Measurements from ENCODE around the gene ZNF629.
A peak's percentile ranks its signal among the peaks of the same experiment; 100 is the strongest.

ZNF629 gene

DNA sequence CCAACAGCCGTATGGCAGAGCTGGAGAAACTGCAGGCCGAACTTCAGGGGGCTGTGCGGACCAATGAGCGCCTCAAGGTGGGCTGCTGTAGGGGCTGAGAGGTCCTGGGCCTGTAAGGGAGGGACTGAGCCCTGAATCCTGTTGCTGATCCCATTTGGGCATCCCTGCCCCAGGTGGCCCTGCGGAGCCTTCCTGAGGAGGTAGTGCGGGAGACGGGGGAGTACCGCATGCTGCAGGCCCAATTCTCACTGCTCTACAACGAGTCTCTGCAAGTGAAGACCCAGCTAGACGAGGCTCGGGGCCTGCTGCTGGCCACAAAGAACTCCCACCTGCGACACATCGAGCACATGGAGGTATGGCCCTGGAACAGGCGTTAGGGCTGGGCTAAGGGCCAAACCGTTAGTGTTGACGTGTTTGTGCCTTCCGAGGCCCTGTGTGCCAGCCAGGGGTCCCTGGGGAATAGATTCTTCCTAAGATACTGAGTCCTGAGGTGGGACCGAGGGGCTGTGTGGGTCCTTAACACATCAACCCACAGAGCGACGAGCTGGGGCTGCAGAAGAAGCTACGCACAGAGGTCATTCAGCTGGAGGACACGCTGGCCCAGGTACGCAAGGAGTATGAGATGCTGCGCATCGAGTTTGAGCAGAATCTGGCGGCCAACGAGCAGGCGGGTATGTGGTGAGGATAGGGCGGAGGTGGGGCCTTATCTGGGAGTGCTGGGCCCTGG is 20.6 kb downstream of the ZNF629 start:
- DNase-seq, result no peak

DNA sequence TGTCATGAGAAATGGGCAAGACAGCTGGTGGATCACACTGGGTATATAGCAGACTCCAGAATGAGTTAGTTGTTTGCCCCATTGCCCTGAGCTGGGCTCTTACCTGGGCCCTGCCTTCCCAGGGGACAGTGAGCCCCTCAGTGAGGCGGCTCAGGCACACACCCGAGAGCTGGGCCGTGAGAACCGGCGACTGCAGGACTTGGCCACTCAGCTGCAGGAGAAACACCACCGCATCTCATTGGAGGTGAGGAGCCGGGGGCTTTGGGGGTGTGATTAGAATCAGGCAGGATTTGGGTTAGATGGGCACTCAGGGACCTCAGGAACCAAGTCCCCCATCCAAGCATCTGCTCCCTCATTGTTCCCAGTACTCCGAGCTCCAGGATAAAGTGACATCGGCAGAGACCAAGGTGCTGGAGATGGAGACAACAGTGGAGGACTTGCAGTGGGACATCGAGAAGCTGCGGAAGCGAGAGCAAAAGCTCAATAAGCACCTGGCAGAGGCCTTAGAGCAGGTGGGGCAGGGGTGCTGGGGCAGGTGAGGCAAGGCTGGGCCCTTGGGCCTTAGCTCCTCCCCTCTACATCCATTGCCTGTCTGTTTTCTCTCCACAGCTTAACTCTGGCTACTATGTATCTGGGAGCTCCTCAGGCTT is 22.1 kb downstream of the ZNF629 start:
- no peak for DNase-seq

DNA sequence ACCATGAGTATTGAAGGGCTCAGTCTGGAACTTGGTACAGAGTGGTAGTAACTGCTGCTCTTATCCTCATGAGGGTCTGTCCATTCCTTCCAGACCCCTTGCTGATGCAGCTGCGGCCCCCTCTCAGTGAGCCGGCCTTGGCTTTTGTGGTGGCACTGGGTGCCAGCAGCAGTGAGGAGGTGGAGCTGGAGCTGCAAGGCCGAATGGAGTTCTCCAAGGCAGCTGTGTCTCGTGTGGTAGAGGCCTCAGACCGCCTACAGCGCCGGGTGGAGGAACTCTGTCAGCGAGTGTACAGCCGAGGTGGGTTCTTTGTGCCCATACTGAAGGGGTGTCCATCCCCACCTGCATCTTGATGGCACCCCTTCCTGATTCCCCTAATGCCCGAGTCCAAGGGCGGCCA is 22.9 kb downstream of the ZNF629 start:
- no peak for DNase-seq

DNA sequence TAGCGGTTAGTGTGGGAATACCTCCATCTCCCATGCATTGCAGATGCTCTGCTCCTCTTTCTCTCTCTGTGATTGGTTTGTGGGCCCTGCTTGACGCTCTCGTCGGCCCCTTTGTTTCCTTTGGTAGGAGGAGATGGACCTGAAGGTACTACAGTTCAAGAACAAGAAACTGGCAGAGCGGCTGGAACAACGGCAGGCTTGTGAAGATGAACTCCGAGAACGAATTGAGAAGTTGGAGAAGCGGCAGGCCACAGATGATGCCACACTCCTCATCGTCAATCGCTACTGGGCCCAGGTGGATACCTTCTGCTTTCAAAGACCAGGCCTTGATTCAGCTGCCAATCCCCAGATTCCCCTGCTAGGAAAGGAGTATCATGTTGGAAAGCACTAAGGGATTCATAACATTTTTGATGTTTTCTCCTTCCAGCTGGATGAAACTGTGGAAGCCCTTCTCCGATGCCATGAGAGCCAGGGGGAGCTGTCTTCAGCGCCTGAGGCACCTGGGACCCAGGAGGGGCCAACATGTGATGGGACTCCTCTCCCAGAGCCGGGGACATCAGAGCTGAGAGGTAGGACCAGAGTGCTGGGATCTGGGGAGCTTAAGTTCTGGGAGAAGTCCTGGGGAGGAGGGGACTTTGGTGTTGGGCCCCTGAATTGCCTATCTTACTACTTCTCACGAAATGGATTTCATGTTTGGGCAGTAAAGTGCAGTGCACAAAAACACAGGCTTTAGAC is 23.8 kb downstream of the ZNF629 start:
- no peak for DNase-seq

DNA sequence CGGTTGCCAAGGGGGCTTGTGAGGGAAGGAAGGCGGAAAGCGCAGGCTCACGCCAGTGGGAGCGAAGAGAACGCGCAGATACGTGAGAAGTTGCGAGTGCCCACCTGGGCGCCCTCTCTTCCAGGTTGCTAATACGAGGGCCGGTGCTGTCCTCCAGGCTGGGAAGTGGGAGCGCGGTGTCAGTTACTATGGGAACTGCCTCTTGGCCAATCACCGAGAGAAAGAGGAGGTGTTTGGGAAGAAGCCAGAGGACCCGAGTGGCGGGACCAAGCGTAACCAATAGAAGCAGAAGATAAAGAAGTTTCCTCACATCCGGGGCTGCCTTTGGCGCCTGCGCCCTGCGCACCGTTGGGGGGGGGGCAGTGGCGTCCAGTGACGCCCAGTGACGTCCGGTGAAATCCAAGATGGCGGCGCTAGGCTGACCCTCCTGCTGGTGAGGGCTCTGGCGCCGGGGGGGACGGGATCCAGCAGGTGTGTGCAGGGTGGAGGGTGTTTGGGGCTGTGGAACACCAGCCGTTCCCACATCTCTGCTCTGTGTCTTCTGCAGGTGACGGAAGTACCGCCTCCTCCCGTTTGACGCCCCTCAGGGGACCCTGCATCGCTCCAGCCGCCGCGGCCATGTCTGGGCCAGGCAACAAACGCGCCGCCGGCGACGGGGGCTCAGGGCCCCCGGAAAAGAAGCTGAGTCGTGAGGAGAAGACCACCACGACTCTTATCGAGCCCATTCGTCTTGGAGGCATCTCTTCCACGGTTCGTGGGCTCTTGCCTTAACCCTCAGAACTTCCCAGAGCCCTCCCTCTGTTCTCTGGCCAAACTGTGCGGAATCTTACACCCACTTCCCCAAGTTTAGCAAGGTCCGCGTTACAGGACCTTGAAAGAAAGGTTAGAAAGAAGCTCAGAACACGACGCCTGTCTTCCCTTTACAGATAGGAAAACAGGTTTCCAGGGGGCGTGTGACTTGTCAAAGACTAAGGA is 24.8 kb downstream of the ZNF629 start, which contains the start of the genes CFAP119 and RNF40:
Gene CFAP119 (minus strand): TSS at position 135 of the 975 bp plus-strand sequence. CDS start 314 bp downstream, outside the sequence.
Gene RNF40 (plus strand): TSS at position 395 of the 975 bp plus-strand sequence. CDS start 224 bp downstream, at position 619.
- peak; percentile 94 for DNase-seq

DNA sequence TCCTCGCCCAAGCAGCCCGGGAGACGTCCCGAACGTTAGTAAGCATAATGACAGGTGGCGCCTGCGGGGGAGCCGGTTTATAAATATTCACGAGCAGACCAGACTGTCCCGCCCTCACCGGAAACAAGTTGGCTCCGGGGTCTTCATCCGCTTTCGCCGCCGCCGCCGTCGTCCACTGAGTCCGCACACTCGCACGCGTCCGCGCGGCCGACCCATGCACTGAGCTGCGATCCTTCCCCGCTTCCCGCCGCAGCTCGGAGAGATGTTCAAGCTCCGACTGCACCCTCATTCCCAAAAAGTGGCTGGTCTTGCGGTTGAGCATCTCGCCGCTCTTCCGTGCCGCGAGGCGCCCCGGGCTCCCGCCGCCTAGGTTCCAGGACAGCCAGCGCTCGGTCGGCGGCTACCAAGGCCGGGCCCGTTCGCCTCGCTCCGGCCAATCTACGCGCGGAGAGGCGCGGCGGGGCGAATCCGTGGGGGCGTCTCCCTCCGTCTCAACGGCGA is 25.5 kb downstream of the ZNF629 start:
- no peak for DNase-seq

DNA sequence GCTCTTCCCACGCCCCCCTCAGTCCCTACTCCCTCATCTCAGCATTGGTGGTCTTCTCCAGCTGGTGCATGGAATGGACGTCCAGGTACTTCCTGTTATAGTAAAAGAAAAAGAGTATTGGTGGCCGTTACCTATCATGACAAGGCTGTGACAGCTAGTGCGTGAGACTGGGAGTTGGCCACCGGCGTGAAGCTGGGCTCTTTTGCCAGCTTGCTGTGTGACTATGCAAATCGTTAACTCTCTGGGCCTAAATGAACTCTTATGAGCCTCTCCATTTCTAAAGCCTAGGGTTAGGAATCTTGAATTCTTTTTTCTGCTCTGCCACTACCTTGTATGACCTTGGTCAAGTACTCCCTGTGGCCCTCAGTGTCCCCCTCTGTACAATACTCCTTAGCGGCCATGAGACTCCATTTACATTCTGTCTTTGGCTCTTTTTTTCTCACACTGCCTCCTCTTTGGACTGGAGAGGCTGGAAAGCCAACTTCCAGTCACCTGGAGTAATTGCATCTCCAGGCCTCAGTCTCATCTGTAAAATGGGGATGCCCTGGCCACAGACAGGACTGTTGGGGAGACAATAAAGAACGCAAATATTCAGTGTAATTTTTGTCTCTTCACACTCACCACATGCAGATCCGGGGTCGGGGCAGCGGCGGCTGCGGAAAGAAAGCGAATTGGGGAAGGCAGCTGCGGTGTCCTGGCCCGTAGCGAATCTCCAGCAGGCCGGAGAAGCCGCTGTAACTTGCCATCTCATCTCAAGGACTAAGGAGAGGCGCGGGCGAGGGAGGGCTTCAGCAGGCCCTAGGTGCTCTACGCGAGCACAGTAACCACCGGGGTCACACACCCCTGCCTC is 26.2 kb downstream of the ZNF629 start:
- DNase-seq, result no peak

DNA sequence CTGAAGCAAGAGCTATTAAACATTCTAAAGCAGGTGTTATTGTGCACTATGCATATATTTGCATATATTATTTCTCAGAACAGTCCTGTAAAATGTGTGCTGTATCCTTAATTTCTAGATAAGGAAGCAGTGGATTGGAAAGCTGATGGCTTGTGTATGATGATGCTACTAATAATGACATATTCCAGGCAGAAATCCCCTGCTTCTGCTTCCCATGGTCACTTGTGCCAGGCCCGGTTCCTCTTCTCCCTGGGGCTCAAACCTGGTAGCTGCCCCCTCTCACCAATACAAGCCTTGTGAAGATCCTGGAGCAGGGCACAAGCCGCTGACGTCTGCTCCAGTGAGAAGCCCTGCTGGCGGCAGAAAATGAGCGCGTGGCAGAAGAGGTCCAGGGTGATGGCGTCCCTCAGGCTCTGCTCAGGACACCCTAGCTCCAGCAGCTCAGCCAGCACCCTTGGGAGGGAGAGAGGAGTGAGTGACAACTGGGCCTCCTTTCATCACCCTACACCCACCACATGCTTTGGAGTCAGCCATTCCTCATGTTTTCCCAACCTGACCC is 26.9 kb downstream of the ZNF629 start:
- DNase-seq, result no peak

DNA sequence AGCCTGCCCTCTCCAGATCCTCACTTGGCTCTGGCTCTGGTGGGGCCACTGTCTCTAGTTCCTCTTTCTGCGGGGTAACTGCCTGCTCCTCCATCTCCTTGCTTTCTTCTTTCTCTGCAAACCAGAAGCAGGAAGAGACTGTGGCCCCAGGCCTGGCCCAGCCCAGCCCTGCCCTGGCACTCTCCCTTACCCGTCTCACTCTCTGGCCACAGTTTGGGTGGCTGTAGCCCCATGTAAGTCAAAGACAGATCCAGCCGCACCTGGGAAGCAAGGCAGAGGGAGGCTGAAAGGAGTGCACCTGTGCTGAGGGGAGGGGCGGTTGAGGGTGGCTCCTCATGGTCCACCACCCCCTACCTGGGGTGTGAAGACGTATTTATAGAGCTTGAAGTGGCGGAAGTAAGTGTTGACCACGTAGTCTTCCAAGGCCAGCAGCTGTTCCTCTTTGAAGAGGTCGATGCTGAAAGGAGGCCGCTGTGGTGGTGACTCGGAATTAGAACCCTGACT is 28.0 kb downstream of the ZNF629 start:
- no peak for DNase-seq

DNA sequence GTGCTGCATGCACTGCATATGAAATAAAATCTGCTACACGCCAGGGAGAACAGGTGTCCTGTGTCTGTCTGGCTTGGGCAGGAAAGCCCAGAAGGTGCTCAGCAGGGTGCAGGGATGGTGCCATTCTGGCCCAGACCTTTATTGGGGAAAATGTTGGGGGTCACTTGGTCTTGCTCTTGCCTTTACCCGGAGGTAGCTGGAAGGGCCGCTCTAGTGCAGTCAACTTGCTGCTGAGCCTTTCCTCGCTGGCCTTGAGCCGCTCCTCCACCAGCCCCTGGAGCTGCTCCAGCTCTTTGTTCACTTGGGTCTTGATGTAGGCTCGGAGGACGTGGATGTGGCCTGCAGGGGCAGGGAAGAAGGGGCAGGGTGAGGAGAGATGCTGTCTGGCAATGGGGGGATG is 29.7 kb downstream of the ZNF629 start:
- no peak for DNase-seq

DNA sequence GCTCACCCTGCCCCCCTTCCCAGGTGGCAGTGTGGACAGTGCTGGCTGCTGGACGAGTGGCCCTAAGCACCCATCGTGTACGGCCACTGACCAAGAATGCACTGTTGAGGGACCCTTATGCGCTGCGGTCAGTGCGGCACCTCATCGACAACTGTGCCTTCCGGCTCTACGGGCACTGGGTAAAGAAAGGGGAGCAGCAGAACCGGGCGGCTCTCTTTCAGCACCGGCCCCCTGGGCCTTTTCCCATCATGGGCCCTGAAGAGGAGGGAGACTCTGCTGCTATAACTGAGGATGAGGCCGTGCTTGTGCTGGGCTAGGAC is 30.3 kb downstream of the ZNF629 start:
- no peak for DNase-seq

DNA sequence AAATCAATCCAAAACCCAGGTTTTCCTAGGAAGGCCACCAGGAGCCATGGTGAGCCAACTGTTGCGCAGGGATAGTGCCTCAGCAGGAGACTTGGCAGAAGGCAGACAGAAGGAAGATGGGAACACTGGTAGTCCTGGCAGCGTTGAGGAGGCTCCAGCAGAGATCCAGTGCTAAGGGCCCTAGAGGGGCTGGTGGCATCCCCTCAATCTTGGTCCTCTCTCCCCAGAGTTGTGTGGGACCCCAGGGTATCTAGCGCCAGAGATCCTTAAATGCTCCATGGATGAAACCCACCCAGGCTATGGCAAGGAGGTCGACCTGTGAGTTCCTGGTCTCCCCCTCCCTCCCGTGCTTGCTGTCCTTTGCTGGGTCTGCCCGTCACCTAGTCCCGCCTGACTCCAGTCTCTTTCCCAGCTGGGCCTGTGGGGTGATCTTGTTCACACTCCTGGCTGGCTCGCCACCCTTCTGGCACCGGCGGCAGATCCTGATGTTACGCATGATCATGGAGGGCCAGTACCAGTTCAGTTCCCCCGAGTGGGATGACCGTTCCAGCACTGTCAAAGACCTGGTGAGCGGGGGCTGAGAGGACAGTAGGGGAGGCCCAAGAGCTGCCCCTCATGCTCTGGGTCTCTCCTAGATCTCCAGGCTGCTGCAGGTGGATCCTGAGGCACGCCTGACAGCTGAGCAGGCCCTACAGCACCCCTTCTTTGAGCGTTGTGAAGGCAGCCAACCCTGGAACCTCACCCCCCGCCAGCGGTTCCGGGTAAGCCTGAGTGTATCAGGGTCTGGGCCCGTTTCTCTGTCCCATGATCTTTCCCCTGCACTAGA is 30.8 kb downstream of the ZNF629 start:
- DNase-seq, result no peak

DNA sequence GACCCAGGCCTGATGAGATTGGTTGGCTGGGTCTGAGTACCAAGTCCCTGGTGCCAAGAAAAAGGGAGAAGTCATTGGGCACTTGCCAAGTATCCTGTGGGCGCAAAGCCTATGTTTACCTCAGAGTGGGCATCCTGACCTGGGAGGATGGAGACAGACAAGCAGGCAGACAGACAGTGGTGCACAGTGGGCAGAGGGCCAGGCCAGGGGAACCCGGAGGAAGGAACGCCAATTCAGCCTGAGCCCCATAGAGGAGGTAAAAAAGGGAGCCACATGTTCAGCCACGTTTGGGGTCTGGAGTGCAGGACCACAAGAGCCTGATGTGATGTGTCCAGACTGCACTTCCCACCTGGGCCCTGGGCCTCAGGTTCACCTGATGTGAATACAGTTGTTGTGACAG is 33.4 kb downstream of the ZNF629 start:
- DNase-seq, result no peak

DNA sequence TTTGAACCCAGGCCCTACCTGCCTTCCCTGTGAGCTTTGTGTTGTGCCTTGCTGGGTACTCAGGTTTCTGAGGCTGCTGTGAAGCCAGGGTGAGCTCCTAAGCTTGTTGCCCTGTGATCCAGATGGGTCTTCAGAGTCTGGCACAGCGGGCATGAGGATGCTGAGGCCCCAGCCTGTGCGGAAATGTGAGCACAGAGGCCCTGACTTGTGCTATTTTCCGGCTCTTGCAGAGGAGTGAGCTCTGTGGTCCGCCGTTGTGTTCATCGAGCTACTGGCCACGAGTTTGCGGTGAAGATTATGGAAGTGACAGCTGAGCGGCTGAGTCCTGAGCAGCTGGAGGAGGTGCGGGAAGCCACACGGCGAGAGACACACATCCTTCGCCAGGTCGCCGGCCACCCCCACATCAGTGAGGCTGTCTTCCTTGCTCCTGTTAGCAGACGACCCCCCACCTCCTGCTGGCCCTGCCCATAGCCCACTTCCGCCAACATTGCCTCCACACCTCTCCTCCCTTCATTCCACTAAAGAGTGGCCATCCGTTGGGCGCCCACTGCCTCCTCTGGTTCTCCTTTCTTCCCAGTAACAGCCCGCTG is 36.0 kb downstream of the ZNF629 start:
- DNase-seq, result no peak

DNA sequence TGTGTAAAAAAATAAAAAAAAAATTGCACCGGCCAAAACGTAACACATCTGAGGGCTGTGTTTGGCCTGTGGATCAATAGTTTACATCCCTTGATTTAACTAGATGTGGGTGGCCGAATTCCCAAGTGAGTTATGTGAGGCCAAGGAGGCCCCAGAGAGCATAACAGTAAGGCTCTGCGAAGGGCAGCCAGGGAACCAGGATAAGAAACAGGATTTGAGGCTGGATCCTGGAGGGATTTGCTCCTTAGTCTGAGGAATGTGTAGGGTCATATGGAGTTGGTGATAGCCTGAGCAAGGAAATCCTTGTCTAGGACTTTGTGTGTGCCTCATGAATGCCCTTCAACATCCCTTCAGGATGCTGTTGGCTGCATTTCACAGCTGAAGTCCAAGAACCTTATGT is 36.8 kb downstream of the ZNF629 start:
- no peak for DNase-seq

DNA sequence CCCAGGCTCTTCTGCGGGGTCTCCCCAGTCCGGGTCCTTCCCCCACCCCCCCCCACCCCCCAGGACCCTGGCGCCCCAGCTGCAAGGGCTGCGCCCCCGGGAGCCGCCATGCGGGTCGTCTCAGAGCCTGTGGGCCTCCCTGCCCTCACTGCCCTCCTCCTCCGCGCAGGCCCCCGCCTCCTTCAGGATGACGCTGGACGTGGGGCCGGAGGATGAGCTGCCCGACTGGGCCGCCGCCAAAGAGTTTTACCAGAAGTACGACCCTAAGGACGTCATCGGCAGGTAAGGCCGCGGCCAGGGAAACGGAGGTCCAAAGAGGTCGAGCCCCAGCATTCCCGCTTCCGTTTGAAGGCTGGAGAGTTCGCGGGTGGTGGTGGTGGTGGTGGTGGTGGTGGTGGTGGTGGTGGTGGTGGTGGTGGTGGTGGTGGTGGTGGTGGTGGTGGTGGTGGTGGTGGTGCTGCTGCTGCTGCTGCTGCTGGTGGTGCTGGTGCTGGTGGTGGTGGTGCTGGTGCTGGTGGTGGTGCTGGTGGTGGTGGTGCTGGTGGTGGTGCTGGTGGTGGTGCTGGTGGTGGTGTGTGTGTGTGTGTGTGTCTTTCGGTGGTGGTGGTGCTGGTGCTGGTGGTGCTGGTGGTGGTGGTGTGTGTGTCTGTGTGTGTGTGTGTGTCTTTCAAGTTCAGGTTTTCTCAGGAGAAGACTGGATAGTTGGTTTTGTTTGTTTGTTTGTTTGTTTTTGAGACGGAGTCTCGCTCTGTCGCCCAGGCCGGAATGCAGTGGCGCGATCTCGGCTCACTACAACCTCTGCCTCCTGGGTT is 38.2 kb downstream of the ZNF629 start:
- DNase-seq, result no peak

DNA sequence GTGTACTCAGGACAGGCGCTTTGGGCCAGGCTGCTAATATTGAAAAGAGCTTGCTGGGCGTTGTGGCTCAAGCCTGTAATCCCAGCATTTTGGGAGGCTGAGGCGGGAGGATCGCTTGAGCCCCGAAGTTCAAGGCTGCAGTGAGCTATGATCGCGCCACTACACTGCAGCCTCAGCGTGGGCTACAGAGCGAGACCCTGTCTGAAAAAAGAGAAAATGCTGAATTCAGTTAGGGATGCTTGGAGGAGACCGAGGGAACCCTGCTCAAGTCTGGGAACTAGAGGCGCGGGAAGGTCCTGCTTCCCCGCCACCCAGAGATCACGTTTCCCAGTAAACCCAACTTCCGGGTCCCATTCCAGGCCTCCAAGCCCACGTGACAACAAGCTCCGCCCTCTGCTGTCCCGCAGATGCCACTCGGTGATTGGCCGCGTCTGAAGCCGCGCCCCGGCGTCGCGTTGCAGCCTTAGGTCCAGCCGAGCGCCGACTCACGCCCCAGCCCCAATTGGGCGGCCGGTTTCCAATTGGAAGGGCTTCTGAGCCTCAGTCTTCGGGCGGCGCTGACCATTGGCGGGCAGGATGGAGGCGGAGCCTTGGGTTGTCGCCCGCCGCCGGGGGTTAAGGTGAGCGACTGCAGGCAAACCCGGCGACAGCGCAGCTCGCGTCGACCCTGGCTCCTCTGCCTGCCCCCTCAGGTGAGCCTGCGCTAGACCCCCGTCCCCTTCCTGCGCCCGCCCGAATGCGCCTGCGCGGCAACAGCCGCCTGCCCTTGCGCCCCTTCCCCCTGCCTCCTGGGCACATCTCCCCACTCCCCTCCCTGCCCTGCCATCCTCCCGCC is 39.0 kb downstream of the ZNF629 start, which contains the start of gene PHKG2:
Gene PHKG2 (plus strand): TSS at position 627 of the 835 bp plus-strand sequence. CDS start 396 bp downstream, outside the sequence.
- peak; percentile 93 for DNase-seq

DNA sequence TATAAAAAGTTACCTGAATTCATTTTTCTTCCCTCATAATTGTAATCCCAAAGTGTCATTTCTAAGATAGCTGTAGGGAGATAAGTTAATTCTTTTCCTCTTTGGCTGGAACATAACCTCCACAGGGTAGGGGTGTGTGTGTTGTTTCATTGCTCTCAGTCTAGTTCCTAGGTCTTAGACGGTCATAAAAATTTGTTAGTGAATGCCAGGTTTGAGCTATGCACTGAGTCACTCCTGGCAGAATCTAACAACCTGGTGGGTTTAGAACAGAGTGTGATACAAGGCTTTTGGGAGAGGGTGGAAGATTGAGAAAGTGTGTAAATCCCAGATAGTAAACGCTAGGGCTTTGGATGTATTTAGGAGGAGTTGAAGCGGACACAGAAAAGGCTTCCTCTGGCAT is 39.7 kb downstream of the ZNF629 start:
- DNase-seq, result no peak
